Lower leg skin (tissue), 3 donors: ENCODE data around the gene LCP1.

Source experiments
- POLR2A ChIP-seq, 2 donors: fragments of 450-650 bp; IDR thresholded peaks; one replicate each; pipeline ENCODE4 v1.6.1; 2016 to 2017; ENCODE audit warnings: antibody characterized with exemption in 2 of 2, mild to moderate bottlenecking in 1 of 2, moderate library complexity in 1 of 2
- TF ChIP-seq, protein P1 (sequence below), 3 donors: fragments of 450-650 bp; IDR thresholded peaks; one replicate each; pipeline ENCODE4 v1.5.1; 2016; ENCODE audit warnings: antibody characterized with exemption in 3 of 3, mild to moderate bottlenecking in 3 of 3, moderate library complexity in 2 of 3

DNA sequence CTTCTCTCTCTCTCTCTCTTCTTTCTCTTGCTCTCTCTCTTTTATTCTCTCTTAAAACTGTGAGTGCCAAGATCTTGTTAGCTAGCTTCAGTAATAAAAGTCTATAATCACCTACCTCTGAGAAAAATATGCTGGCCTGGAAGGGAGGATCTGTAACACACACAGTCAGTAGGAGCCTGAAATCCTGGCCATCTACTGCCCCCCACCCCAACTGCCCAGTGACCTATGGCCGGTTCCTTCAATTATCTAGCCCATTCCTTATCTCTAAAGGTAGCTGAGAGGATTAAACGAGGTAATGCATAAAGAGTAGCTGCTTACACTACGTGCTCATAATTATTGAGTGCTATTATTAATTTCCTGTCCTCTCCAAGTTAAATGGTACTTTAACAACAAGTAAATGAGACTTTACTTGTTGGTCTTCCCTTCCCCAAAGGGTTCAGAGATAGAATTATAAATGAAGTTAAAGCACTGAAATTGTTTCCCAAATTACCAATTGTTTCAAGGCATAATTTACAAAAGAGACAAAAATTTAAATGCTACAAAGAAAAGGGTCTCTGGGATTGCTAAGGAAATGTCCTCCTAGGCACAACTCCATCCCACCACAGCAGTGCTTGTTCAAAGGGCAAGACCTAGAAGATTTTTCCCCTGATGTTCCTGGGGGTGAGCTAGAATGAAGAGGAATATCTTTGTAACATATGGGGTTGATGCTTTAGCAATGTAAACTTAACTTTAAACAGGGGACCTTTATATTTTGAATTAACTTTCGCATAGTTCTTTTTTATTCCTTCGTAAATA lies 1.8 kb downstream of the LCP1 start:
- TF ChIP-seq, protein P1, sequence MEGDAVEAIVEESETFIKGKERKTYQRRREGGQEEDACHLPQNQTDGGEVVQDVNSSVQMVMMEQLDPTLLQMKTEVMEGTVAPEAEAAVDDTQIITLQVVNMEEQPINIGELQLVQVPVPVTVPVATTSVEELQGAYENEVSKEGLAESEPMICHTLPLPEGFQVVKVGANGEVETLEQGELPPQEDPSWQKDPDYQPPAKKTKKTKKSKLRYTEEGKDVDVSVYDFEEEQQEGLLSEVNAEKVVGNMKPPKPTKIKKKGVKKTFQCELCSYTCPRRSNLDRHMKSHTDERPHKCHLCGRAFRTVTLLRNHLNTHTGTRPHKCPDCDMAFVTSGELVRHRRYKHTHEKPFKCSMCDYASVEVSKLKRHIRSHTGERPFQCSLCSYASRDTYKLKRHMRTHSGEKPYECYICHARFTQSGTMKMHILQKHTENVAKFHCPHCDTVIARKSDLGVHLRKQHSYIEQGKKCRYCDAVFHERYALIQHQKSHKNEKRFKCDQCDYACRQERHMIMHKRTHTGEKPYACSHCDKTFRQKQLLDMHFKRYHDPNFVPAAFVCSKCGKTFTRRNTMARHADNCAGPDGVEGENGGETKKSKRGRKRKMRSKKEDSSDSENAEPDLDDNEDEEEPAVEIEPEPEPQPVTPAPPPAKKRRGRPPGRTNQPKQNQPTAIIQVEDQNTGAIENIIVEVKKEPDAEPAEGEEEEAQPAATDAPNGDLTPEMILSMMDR (IDR thresholded peaks at IDR 0.05), result no peak
- no peak for TF ChIP-seq POLR2A (IDR thresholded peaks at IDR 0.05)
